ENCODE results near the gene ACSBG1.

DNA sequence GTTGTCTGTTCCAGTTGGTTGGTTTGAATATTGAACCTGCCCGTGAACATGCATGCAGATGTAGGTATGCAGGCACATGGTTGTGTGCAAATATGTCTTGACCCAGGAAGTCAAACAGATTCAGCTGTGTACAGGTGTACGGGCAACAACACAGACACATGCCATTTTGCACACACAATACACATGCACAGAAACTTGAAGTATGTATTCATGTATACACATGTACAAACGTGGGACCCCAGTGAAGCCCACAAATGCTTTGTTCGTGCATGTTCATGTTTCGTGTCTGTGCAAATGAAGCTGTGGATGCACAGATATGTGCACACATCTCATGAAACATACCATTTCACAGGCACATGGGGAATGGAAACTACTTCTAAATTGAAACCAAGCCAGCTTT is 54.5 kb downstream of the ACSBG1 start:
- TF ChIP-seq EZH2 (IDR thresholded peaks at IDR 0.05; ENCODE audit: insufficient read depth, poor library complexity, severe bottlenecking) = no peak
- TF ChIP-seq EZH2phosphoT487 (IDR thresholded peaks at IDR 0.05; ENCODE audit: insufficient read depth, low read depth) = no peak

All from GM23248 (cell line).